Neural crest cell (in vitro differentiated cells): ENCODE measurements around the gene NOTCH1. TPM values are rescaled to one million over a fixed set of nuclear protein-coding genes. Genes with fewer than 3 reads are reported as not detected.
A peak's percentile ranks its signal among the peaks of the same experiment; 100 is the strongest.

Experiments used
- DNase-seq: peaks from one replicate; pipeline ENCODE4 v3.0.0; 2021; ENCODE audit warnings: low read depth, mixed read lengths, low spot score
- H3K27ac Mint-ChIP-seq: one replicate; pipeline ENCODE4 v1.8.0; 2021; ENCODE audit warnings: mild to moderate bottlenecking, mixed read lengths; ENCODE audit not compliant: unreplicated experiment
- H3K27me3 Mint-ChIP-seq: 2 replicates; pipeline ENCODE4 v1.8.0; 2021; ENCODE audit warnings: low read depth, mild to moderate bottlenecking, mixed read lengths
- H3K36me3 Mint-ChIP-seq: 2 replicates; pipeline ENCODE4 v1.8.0; 2021; ENCODE audit warnings: low read depth, mild to moderate bottlenecking, mixed read lengths
- H3K4me1 Mint-ChIP-seq: 2 replicates; pipeline ENCODE4 v1.8.0; 2021; ENCODE audit warnings: mixed read lengths
- H3K4me3 Mint-ChIP-seq: one replicate; pipeline ENCODE4 v1.8.0; 2021; ENCODE audit warnings: mild to moderate bottlenecking, mixed read lengths
- H3K9me3 Mint-ChIP-seq: 2 replicates; pipeline ENCODE4 v1.8.0; 2021; ENCODE audit warnings: mixed read lengths
- CTCF ChIP-seq: fragments of 200-600 bp; sonication (generic); conservative IDR thresholded peaks from 2 replicates; pipeline ENCODE4 v1.5.0; 2021; ENCODE audit warnings: antibody characterized with exemption, mild to moderate bottlenecking
- total RNA-seq: library from RNA; stranded (reverse); gene quantifications from 2 replicates; pipeline ENCODE4 v1.2.1, GENCODE V29; 2021

NOTCH1 gene
- total RNA-seq, 1 donor from 2014 or later, result 99.7 TPM

- DNase-seq, result no peak
- Mint-ChIP-seq H3K27ac (peak overlapping the region; percentile 9), H3K36me3 (no peaks in the 10 kb centered on the region), H3K27me3 (no peaks in the 10 kb centered on the region), H3K4me1 (peaks cover 27% of the 10 kb centered on the region), H3K9me3 (no peaks in the 10 kb centered on the region), H3K4me3 (peak overlapping the region; percentile 23)
- TF ChIP-seq CTCF, result no peak
Observed at GRCh38 chr9:136547508-136548215, 1.8 kb upstream of the NOTCH1 start.

GRCh38 chr9:136546697-136547501 is 1.1 kb upstream of the NOTCH1 start:
- H3K4me3 Mint-ChIP-seq, result peak overlapping the region; percentile 84
- H3K9me3 Mint-ChIP-seq, result no peaks in the 10 kb centered on the region
- peaks cover 28% of the 10 kb centered on the region for H3K4me1 Mint-ChIP-seq
- no peaks in the 10 kb centered on the region for H3K36me3 Mint-ChIP-seq
- H3K27ac Mint-ChIP-seq, result peak overlapping the region; percentile 57
- DNase-seq, result no peak
- no peaks in the 10 kb centered on the region for H3K27me3 Mint-ChIP-seq
- TF ChIP-seq CTCF, result no peak

GRCh38 chr9:136545692-136545964 is 220 bp downstream of the NOTCH1 start:
- no peaks in the 10 kb centered on the region for H3K9me3 Mint-ChIP-seq
- H3K4me3 Mint-ChIP-seq, result no peak overlapping the region
- no peaks in the 10 kb centered on the region for H3K36me3 Mint-ChIP-seq
- no peaks in the 10 kb centered on the region for H3K27me3 Mint-ChIP-seq
- H3K27ac Mint-ChIP-seq, result no peak overlapping the region
- no peak for DNase-seq
- TF ChIP-seq CTCF, result no peak
- peaks cover 35% of the 10 kb centered on the region for H3K4me1 Mint-ChIP-seq

GRCh38 chr9:136544964-136545691 is 720 bp downstream of the NOTCH1 start:
- Mint-ChIP-seq H3K36me3 (no peaks in the 10 kb centered on the region), H3K27me3 (no peaks in the 10 kb centered on the region), H3K9me3 (no peaks in the 10 kb centered on the region), H3K4me1 (peaks cover 40% of the 10 kb centered on the region), H3K4me3 (peak overlapping the region; percentile 96), H3K27ac (no peak overlapping the region)
- TF ChIP-seq CTCF, result no peak
- no peak for DNase-seq

GRCh38 chr9:136544548-136544963 is 1.3 kb downstream of the NOTCH1 start:
- no peak for DNase-seq
- peak overlapping the region; percentile 96 for H3K4me3 Mint-ChIP-seq
- TF ChIP-seq CTCF, result no peak
- H3K27ac Mint-ChIP-seq, result no peak overlapping the region
- no peaks in the 10 kb centered on the region for H3K9me3 Mint-ChIP-seq
- no peaks in the 10 kb centered on the region for H3K36me3 Mint-ChIP-seq
- H3K27me3 Mint-ChIP-seq, result no peaks in the 10 kb centered on the region
- peaks cover 41% of the 10 kb centered on the region for H3K4me1 Mint-ChIP-seq
